Epithelial cell of proximal tubule (primary cell): Measurements from ENCODE around the gene TMX2. TPM values are rescaled to one million over a fixed set of nuclear protein-coding genes. Genes with fewer than 3 reads are reported as not detected.

Experiments used
- DNase-seq: peaks from one replicate; pipeline ENCODE4 v3.0.0-alpha.2; 2011; ENCODE audit warnings: low read depth
- H3K4me3 ChIP-seq: 2 replicates; pipeline ENCODE4 v1.5.1; 2011; ENCODE audit warnings: low read depth, mild to moderate bottlenecking, low read length
- CTCF ChIP-seq: conservative IDR thresholded peaks from 2 replicates; pipeline ENCODE4 v1.5.1; 2012; ENCODE audit warnings: low read depth, mild to moderate bottlenecking, low read length
- total RNA-seq: library from RNA; depleted of rRNA; stranded (reverse); fragments of >200 nt; gene quantifications from 2 replicates; pipeline ENCODE4 v1.2.3, GENCODE V29; 2015

TMX2 gene
- total RNA-seq, 1 donor from 2014 or later, result 61.8 TPM

- no peak for DNase-seq
- TF ChIP-seq CTCF, result no peak
- no peak overlapping the region for H3K4me3 ChIP-seq
Measured at GRCh38 chr11:57785072-57785471, 72.7 kb downstream of the TMX2 start.

- no peak for TF ChIP-seq CTCF
- DNase-seq, result no peak
- no peak overlapping the region for H3K4me3 ChIP-seq
Measured at GRCh38 chr11:57786436-57786835, 74.0 kb downstream of the TMX2 start.

- no peak overlapping the region for H3K4me3 ChIP-seq
- DNase-seq, result no peak
- no peak for TF ChIP-seq CTCF
Measured at GRCh38 chr11:57787006-57787604, 74.7 kb downstream of the TMX2 start.

GRCh38 chr11:57787920-57788702, 75.7 kb downstream of the TMX2 start:
- no peak overlapping the region for H3K4me3 ChIP-seq
- no peak for DNase-seq
- TF ChIP-seq CTCF, result no peak

- TF ChIP-seq CTCF, result no peak
- H3K4me3 ChIP-seq, result no peak overlapping the region
- no peak for DNase-seq
Measured at GRCh38 chr11:57788703-57789088, 76.3 kb downstream of the TMX2 start.

Other genes with a start within 250 kb of the TMX2 start
- gene SLC43A1, start 196.9 kb upstream of the TMX2 start, total RNA-seq, result 3.6 and 9.0 TPM in 2 replicates
- gene TIMM10, start 181.8 kb upstream of the TMX2 start, total RNA-seq, result 43.1 and 89.1 TPM in 2 replicates
- not detected in 2 replicates for gene SMTNL1, start 175.0 kb upstream of the TMX2 start, total RNA-seq
- gene UBE2L6, start 144.9 kb upstream of the TMX2 start, total RNA-seq, result 12.2 and 19.4 TPM in 2 replicates
- gene SERPING1, start 114.9 kb upstream of the TMX2 start, total RNA-seq, result 1.8 and 49.8 TPM in 2 replicates
- gene YPEL4, start 62.7 kb upstream of the TMX2 start, total RNA-seq, result 0.86 TPM in 1 of 2 replicates, not detected in the other
- 13.1 and 24.0 TPM in 2 replicates for gene CLP1, start 54.8 kb upstream of the TMX2 start, total RNA-seq
- 31.4 and 43.5 TPM in 2 replicates for gene ZDHHC5, start 44.5 kb upstream of the TMX2 start, total RNA-seq
- 15.9 and 22.9 TPM in 2 replicates for gene MED19, start 378 bp upstream of the TMX2 start, total RNA-seq
- 279 and 298 TPM in 2 replicates for gene SELENOH, start 28.9 kb downstream of the TMX2 start, total RNA-seq
- not detected in 2 replicates for gene BTBD18, start 39.2 kb downstream of the TMX2 start, total RNA-seq
- 83.6 and 112 TPM in 2 replicates for gene CTNND1, start 49.2 kb downstream of the TMX2 start, total RNA-seq